NCI-H510A (cell line): ENCODE results near the gene NPAS1.

Experiments used
- DNase-seq: peaks from one replicate; lab custom pipeline; 2025; lab: John Stamatoyannopoulos, UW

Gene NPAS1, protein sequence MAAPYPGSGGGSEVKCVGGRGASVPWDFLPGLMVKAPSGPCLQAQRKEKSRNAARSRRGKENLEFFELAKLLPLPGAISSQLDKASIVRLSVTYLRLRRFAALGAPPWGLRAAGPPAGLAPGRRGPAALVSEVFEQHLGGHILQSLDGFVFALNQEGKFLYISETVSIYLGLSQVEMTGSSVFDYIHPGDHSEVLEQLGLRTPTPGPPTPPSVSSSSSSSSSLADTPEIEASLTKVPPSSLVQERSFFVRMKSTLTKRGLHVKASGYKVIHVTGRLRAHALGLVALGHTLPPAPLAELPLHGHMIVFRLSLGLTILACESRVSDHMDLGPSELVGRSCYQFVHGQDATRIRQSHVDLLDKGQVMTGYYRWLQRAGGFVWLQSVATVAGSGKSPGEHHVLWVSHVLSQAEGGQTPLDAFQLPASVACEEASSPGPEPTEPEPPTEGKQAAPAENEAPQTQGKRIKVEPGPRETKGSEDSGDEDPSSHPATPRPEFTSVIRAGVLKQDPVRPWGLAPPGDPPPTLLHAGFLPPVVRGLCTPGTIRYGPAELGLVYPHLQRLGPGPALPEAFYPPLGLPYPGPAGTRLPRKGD

GRCh38 chr19:47019431-47020041 is at the start of gene NPAS1:
TSS of gene NPAS1 (plus strand) at chr19:47019837. CDS start at chr19:47021048, 1,211 bp downstream.
- no peak for DNase-seq

DNA sequence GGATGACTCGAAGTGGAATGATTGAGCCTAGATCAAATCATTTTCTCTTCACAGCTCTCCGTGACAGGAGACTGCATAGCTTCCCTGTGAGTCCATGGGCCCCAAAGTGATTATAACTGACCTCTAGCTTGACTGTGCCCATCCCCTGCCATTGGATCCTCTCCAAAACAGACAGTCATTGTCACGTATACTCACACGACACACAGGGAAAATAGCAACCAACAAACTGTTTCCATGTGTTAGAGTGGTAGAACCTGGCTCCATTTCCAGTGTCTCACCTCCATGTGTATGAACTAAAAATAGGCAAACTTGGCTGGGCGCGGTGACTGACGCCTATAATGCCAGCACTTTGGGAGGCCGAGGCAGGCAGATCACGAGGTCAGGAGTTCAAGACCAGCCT is 48.8 kb upstream of the NPAS1 start:
- no peak for DNase-seq

GRCh38 chr19:46972311-46972710 is 47.3 kb upstream of the NPAS1 start:
- no peak for DNase-seq

GRCh38 chr19:46974181-46974580 is 45.5 kb upstream of the NPAS1 start:
- no peak for DNase-seq

GRCh38 chr19:46975011-46975924 is 44.4 kb upstream of the NPAS1 start:
- no peak for DNase-seq

GRCh38 chr19:46975925-46976782 is 43.5 kb upstream of the NPAS1 start:
- DNase-seq, result no peak

- no peak for DNase-seq
Measured at GRCh38 chr19:46976845-46977320, 42.8 kb upstream of the NPAS1 start.

DNA sequence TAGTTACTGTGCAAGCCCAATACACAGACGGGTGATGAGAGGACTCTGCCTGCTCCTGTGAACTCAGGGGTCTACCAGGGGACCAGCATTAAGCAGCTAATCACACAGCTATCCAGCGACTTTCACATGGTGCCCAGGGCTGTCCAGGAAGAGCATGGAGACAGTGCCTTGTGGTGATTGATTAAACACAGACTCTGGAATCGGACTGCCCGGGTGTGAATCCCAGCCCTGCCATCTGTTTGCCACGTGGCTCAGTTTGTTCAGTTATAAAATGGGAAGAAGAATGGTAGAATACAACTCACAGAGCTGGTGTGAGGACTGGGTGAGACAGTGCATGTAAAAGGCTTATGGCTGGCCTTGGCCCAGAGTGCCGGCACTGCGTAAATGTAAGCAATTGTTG is 42.1 kb upstream of the NPAS1 start:
- DNase-seq, result no peak

GRCh38 chr19:46978171-46978869 is 41.3 kb upstream of the NPAS1 start:
- DNase-seq, result no peak

GRCh38 chr19:46979126-46980105 is 40.2 kb upstream of the NPAS1 start:
- DNase-seq, result no peak

GRCh38 chr19:46980761-46981160 is 38.9 kb upstream of the NPAS1 start:
- DNase-seq, result no peak

DNA sequence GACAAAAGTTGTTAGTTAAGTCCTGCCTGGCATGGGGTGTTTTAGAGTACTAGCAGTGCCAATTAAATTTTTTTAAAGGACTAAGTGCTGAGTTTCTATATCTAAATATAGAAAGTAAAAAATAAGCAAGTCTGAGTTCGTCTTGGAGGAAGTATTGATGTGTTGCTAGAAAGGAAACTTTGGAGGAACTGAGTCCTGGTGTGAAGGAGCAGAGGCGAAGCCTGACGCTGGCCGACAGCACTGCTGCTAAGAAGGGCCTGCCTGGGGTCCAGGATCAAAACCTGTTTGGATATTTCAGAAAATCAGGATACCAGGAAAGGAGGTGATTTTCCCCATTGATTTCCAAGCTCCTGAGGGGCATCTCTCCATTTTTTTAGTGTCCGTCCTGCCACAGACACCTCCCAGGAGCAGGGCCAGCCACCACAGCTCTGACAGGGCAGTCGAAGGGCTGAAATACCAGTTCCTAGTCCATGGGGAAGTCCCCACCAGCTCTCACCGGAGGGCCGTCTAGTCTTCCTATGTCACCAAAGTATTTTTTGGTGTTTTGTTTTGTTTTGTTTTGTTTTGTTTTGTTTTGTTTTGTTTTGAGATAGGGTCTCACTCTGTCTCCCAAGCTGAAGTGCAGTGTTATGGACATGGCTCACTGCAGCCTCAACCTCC is 38.2 kb upstream of the NPAS1 start:
- DNase-seq, result no peak

GRCh38 chr19:46983097-46983496 is 36.5 kb upstream of the NPAS1 start:
- no peak for DNase-seq

DNA sequence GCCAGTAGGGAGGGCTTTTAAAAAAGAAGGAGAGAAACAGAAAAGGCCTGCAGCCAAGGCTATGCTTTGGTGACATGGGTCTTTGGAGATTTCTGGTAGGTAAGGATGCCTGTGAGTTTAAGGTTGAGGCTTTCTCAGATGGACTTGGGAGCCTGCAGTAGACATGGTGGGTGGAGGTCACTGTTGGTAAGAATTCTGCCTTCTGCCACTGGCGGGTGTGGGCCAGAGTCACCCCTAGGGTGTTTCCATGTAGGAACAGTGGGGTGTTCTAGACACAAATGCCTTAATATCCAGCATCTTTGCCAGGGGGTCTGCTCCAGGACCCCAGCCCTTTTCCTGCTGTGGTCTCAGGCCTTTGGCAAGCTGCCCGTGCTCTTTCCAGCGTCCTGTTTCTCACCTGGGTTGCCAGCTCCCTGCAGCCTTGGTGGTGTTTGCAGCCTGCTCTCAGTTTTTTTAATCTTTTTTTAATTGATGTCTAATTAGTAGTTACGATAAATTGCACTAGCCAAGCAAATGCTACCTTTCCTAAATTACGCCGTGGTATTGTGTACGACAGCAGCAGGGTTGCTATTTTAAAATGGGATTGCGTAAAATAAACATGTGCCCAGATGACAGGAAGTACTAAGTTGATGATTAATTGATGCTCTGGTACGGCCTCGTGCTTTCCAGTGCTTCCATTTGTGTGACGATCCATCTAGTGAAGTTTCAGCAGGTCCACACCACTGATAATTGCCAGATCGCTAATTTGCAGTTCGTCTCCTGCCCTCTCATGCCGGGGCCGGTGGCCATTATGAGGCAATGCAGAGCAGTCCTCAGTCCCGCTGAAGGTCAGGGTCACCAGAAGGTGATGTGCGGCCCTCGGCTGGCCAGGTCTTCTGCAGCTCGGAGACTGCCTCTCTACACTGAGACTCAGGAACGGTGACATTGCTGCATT is 35.3 kb upstream of the NPAS1 start:
- DNase-seq, result peak; percentile 33

DNA sequence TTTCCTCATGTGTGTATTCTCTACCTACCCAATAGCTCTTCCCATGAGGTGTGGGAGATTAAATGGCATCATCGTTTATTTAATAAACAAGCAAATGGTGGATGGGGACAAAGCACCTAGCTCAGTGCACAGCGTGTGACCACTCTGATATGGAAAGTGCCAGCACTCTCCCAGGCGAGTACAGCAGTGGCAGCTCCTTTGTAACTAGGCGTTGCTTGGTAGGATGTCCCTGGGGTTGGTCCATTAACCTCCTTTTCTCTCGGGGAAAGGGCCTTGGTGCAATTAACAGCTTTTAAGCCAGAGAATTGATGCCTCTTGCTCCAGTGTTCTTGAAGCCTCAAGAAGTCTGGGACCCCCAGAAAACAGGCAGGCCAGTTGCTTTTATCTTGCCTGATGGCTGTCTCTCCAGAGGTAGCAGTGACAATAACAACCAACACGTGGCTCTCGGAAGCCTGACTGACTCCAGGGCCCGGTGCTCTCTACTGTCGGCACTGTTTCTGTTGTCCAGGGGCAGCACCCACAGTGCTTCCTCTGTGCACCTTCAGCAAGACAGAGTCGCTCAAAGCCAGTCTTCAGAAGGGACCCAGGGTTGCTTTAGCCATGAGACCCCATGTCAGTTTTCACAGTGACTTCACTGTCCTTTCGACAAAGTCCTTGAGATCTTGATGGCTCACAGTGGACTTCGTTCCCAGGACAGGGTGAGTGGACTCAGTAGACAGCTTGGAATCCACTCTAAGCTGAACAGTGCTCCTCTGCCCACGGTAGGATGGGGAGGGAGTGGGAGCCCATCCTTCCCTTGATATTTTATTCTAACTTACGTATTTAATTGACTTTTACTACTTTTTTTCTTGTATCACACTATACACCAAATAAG is 33.9 kb upstream of the NPAS1 start:
- no peak for DNase-seq

DNA sequence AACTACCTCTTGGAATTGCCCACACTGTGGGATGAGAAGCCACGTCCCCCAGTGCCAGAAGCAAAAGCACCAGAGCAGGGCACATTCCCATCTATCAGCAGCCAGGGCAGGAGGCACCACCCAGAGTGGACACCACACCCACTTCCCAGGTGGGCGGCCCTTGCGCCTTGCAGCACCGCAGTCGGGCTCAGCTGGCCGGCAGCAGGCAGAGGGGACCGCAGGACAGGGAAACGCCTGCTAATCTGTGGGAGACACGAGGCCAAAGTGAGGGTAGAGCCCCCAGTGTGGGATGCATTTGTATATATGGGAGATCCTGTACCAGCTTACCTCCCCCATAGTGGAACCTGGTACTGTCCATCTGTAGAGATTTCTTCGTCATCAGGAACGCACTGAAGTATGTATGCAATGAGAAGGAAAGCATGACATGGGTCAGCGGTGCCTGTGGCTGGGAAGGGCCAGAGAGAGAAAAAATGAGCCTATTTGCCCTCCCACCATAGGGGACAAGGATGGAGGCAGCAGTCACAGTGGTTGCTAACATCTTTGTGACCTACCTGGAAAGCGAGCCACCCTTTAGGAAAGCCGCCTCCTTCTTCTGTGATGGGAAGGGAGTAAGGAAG is 30.9 kb upstream of the NPAS1 start:
- no peak for DNase-seq
